CD4-positive, alpha-beta memory T cell (primary cell): ENCODE data around the gene EPN3. TPM values are rescaled to one million over a fixed set of nuclear protein-coding genes. Genes with fewer than 3 reads are reported as not detected.

Experiments used
- CTCF ChIA-PET: fragments of 350-600 bp; sonication (Branson Sonifier 250); formaldehyde crosslinking; loops from one replicate; lab custom pipeline; 2021; ENCODE audit warnings: inconsistent platforms; ENCODE audit not compliant: partially characterized antibody; lab: Charles Lee
- POLR2A ChIA-PET: fragments of 350-600 bp; sonication (Branson Sonifier 250); formaldehyde crosslinking; loops from one replicate; lab custom pipeline; 2021; ENCODE audit not compliant: partially characterized antibody; lab: Charles Lee
- DNase-seq, 5 donors: peaks; one replicate each; pipeline versions ENCODE4 v3.0.0 to v3.0.0-alpha.2; 2020 to 2022; ENCODE audit warnings: mixed read lengths in 1 of 5
- H3K27ac ChIP-seq: one replicate; pipeline ENCODE4 v1.7.0; 2013; ENCODE audit warnings: low read depth, low read length
- H3K27me3 ChIP-seq: 2 replicates; pipeline ENCODE4 v1.7.0; 2013; ENCODE audit warnings: mild to moderate bottlenecking, low read length, moderate library complexity; ENCODE audit not compliant: insufficient read depth
- H3K36me3 ChIP-seq: 2 replicates; pipeline ENCODE4 v1.7.0; 2013; ENCODE audit warnings: mild to moderate bottlenecking, low read length, moderate library complexity; ENCODE audit not compliant: insufficient read depth
- H3K4me1 ChIP-seq: 2 replicates; pipeline ENCODE4 v1.7.0; 2013; ENCODE audit warnings: mild to moderate bottlenecking, low read length, moderate library complexity; ENCODE audit not compliant: insufficient read depth
- H3K4me3 ChIP-seq, 2 donors: one replicate each; pipeline ENCODE4 v1.7.0; 2013; ENCODE audit warnings: low read length in 2 of 2, mild to moderate bottlenecking in 1 of 2
- H3K9me3 ChIP-seq, 2 donors: one replicate each; pipeline ENCODE4 v1.7.0; 2013; ENCODE audit warnings: low read length in 2 of 2, control low read depth in 1 of 2; ENCODE audit not compliant: control insufficient read depth in 1 of 2
- H3K27ac Mint-ChIP-seq, 7 donors: one replicate each; pipeline ENCODE4 v1.8.0; 2020 to 2021; ENCODE audit warnings: mixed read lengths in 7 of 7, mild to moderate bottlenecking in 6 of 7, inconsistent platforms in 3 of 7, moderate library complexity in 3 of 7
- H3K27me3 Mint-ChIP-seq, 2 donors: one replicate each; pipeline ENCODE4 v1.8.0; 2020 to 2021; ENCODE audit warnings: mixed read lengths in 2 of 2
- H3K36me3 Mint-ChIP-seq, 2 donors: one replicate each; pipeline ENCODE4 v1.8.0; 2020 to 2021; ENCODE audit warnings: mixed read lengths in 2 of 2, inconsistent platforms in 1 of 2, mild to moderate bottlenecking in 1 of 2
- H3K4me1 Mint-ChIP-seq, 4 donors: one replicate each; pipeline ENCODE4 v1.8.0; 2020 to 2021; ENCODE audit warnings: mixed read lengths in 4 of 4, mild to moderate bottlenecking in 1 of 4
- H3K4me3 Mint-ChIP-seq, 8 donors: one replicate each; pipeline ENCODE4 v1.8.0; 2020 to 2021; ENCODE audit warnings: mixed read lengths in 8 of 8, mild to moderate bottlenecking in 7 of 8, moderate library complexity in 6 of 8, inconsistent platforms in 3 of 8
- H3K9me3 Mint-ChIP-seq, 8 donors: one replicate each; pipeline ENCODE4 v1.8.0; 2020 to 2021; ENCODE audit warnings: mixed read lengths in 8 of 8, mild to moderate bottlenecking in 5 of 8, inconsistent platforms in 3 of 8, moderate library complexity in 1 of 8
- intact Hi-C: fragments of 100-400 bp; cut with micrococcal nuclease; formaldehyde crosslinking; loops from one replicate; pipeline ENCODE4 v1.15.1; 2023
- polyA plus RNA-seq, 2 donors: library from polyadenylated mRNA; unstranded; fragments of 300-500 nt; fragmentation: Illumina TruSeq; gene quantifications; one replicate each; pipeline ENCODE4 v1.2.3, GENCODE V29; 2021
- total RNA-seq, 2 experiments: library from RNA; stranded (reverse); gene quantifications; one replicate each; pipeline ENCODE4 v1.2.3, GENCODE V29; 2021

The EPN3 gene
- total and polyA plus RNA-seq, 4 experiments from 2014 or later, result not detected

DNA sequence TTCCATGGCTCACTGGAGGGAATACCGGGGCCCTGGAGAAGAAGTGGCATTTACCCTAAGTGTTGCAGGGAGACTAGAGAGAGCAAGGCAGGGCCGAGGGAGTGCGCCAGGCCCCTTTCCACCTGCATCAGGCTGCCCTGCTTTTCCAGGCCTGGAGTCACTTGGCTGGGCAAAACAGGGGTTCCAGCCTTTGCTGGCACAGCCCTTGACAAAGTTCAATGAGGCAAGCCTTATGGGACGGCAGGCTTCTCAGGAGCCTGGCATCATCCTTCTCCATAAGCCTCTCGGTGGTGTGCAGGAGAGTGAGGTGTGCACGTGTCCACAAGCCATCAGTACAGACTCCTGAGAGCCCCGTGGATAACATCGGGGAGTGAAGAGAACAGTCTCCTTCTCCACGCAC lies 55.0 kb downstream of the EPN3 start:
- no peak overlapping the region for H3K27ac Mint-ChIP-seq
- H3K36me3 Mint-ChIP-seq, result no peaks in the 10 kb centered on the region
- H3K4me3 Mint-ChIP-seq, result no peak overlapping the region
- H3K4me1 Mint-ChIP-seq, result no peaks in the 10 kb centered on the region
- Histone ChIP-seq H3K9me3 (no peaks in the 10 kb centered on the region), H3K4me1 (no peaks in the 10 kb centered on the region), H3K27ac (no peak overlapping the region), H3K4me3 (no peak overlapping the region), H3K27me3 (no peaks in the 10 kb centered on the region), H3K36me3 (no peaks in the 10 kb centered on the region)
- ChIA-PET CTCF (no interaction called here), POLR2A (no interaction called here)
- H3K27me3 Mint-ChIP-seq, result peaks cover 4 to 14% of the 10 kb centered on the region in 2 donors
- DNase-seq, result peak in 1 of 5 donors; percentile 8
- peaks cover 0 to 2% (median 0%) of the 10 kb centered on the region in 8 donors for H3K9me3 Mint-ChIP-seq
- intact Hi-C loops, result no loop called here

DNA sequence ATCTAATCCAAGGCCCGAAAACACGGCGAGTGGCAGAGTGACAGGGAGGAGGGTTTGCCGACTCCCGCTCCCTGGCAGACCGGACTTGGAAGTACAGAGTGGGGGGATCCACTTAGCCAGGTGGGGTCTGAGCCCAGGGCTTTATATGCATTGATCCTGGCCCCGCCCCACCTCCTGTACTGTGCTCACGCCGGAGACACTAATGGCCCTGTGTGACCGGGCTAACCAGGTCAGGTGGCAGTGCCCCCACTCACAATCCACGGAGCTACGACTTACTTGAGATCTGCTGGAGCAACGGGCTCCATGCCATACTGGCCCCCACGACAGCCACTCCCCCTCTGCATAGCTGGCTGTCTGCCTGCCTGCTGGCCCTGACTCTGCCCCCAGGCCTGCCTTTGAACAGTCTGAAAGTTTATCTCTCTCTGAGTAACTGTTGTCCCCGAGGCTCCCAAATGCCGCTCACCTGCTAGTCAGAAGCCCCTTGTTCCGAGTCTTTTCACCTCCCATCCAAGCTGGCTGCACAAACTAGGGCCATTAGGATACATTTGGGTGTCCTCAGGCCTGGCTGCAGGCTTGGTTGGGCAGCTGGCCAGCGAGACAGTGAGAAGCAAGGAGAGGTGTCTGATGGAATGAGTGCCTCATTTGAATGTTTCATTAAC lies 56.0 kb downstream of the EPN3 start:
- no peak overlapping the region for H3K4me3 Mint-ChIP-seq
- H3K27ac Mint-ChIP-seq, result peak overlapping the region in 1 of 7 donors; percentile 46
- H3K4me1 Mint-ChIP-seq, result no peaks in the 10 kb centered on the region
- no peaks in the 10 kb centered on the region for H3K4me1 ChIP-seq
- intact Hi-C loops, result no loop called here
- peaks cover 3 to 11% of the 10 kb centered on the region in 2 donors for H3K27me3 Mint-ChIP-seq
- no peaks in the 10 kb centered on the region for H3K9me3 ChIP-seq
- H3K36me3 ChIP-seq, result no peaks in the 10 kb centered on the region
- POLR2A ChIA-PET, result no interaction called here
- no peak overlapping the region for H3K27ac ChIP-seq
- no peak overlapping the region for H3K4me3 ChIP-seq
- DNase-seq, result peak in 1 of 5 donors; percentile 28
- H3K27me3 ChIP-seq, result no peaks in the 10 kb centered on the region
- CTCF ChIA-PET, result no interaction called here
- peaks cover 0 to 2% (median 0%) of the 10 kb centered on the region in 8 donors for H3K9me3 Mint-ChIP-seq
- H3K36me3 Mint-ChIP-seq, result no peaks in the 10 kb centered on the region

- Mint-ChIP-seq H3K27ac (no peak overlapping the region), H3K4me1 (no peaks in the 10 kb centered on the region), H3K27me3 (peaks cover 1 to 8% of the 10 kb centered on the region in 2 donors), H3K36me3 (no peaks in the 10 kb centered on the region), H3K9me3 (peaks cover 0 to under 1% (median 0%) of the 10 kb centered on the region in 8 donors), H3K4me3 (no peak overlapping the region)
- H3K4me3 ChIP-seq, result no peak overlapping the region
- POLR2A ChIA-PET, result no interaction called here
- no peaks in the 10 kb centered on the region for H3K9me3 ChIP-seq
- CTCF ChIA-PET, result no interaction called here
- H3K4me1 ChIP-seq, result no peaks in the 10 kb centered on the region
- no peak overlapping the region for H3K27ac ChIP-seq
- intact Hi-C loops, result no loop called here
- H3K27me3 ChIP-seq, result no peaks in the 10 kb centered on the region
- no peaks in the 10 kb centered on the region for H3K36me3 ChIP-seq
- DNase-seq, result peak in 1 of 5 donors; percentile 12
Measured at GRCh38 chr17:50589095-50589705, 56.7 kb downstream of the EPN3 start.

DNA sequence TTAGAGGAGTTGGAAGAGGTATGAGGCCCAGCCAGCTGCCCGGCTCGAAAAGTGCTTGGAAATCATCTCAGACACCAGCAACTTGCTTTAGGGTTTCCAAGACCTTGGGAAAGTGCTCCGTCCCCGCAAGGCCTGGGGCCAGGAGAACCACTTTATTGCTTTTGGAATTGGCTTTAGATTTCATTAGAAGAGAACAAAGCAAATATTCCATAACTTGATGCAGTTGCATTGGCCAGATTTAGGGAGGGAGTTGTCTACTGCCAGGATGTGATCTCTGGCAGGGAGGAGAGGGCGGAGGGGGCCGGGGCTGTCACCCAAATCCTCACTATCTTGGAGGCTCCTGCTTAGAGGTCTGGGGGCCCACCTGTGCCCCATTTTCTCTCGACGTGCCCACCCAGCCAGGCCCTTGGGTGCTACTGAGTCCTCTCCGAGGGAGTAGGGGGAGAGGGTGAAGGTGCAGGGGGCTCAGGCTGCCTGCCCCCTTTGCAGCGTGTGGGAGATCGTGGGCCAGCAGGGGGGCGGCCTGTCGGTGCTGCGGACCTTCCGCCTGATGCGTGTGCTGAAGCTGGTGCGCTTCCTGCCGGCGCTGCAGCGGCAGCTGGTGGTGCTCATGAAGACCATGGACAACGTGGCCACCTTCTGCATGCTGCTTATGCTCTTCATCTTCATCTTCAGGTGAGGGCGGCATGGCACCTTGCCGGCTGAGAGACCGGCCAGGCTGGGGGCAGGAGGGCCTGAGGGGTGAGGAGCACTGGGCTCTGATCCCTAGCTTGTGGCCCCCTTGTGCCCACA lies 58.6 kb downstream of the EPN3 start:
- Mint-ChIP-seq H3K9me3 (no peaks in the 10 kb centered on the region), H3K4me1 (no peaks in the 10 kb centered on the region), H3K4me3 (no peak overlapping the region), H3K36me3 (no peaks in the 10 kb centered on the region), H3K27me3 (peaks cover 1 to 8% of the 10 kb centered on the region in 2 donors), H3K27ac (no peak overlapping the region)
- H3K27me3 ChIP-seq, result no peaks in the 10 kb centered on the region
- ChIA-PET POLR2A (no interaction called here), CTCF (no interaction called here)
- H3K27ac ChIP-seq, result no peak overlapping the region
- no peaks in the 10 kb centered on the region for H3K36me3 ChIP-seq
- intact Hi-C loops, result no loop called here
- no peaks in the 10 kb centered on the region for H3K9me3 ChIP-seq
- DNase-seq, result peak in 1 of 5 donors; percentile 25
- H3K4me3 ChIP-seq, result no peak overlapping the region
- H3K4me1 ChIP-seq, result no peaks in the 10 kb centered on the region

DNA sequence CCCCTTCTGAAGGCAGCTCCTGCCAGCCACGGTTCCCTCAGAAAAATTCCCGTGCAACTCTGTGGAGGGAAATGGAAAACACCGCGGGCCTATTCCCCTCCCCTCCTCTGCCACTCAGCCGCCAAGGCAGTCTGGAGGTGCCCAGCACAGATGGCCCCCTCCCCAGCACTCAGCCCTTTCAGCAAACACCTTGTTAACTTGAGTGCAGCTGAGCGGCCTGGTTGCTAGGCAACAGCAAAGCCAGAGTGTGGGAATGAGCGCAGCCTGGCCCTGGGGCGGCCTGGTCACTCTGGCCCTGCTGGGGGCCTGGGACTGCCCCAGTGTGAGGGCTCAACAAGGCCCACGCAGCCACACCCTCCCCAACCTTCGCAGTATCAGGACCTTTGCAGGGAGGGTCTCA lies 60.8 kb downstream of the EPN3 start:
- Mint-ChIP-seq H3K4me3 (no peak overlapping the region), H3K27ac (no peak overlapping the region), H3K27me3 (peaks cover 0 to 8% of the 10 kb centered on the region in 2 donors), H3K4me1 (no peaks in the 10 kb centered on the region), H3K9me3 (no peaks in the 10 kb centered on the region), H3K36me3 (no peaks in the 10 kb centered on the region)
- Histone ChIP-seq H3K27ac (no peak overlapping the region), H3K9me3 (no peaks in the 10 kb centered on the region), H3K4me3 (no peak overlapping the region), H3K36me3 (no peaks in the 10 kb centered on the region), H3K27me3 (no peaks in the 10 kb centered on the region), H3K4me1 (no peaks in the 10 kb centered on the region)
- CTCF ChIA-PET, result no interaction called here
- no peak for DNase-seq
- POLR2A ChIA-PET, result no interaction called here
- intact Hi-C loops, result no loop called here

Other genes starting within 250 kb of the EPN3 start
- 10 to 100 TPM; 37.6 to 41.1 TPM for gene XYLT2, start 186.6 kb upstream of the EPN3 start, total RNA-seq
- gene XYLT2, start 186.6 kb upstream of the EPN3 start, polyA plus RNA-seq, result 10 to 100 TPM in 1 of 2 donors, 1 to 10 TPM in 1; 7.7 to 20.8 TPM
- 10 to 100 TPM; 30.0 to 32.9 TPM for gene MRPL27, start 159.6 kb upstream of the EPN3 start, total RNA-seq
- gene MRPL27, start 159.6 kb upstream of the EPN3 start, polyA plus RNA-seq, result 10 to 100 TPM; 38.4 to 55.8 TPM
- gene EME1, start 159.5 kb upstream of the EPN3 start, total RNA-seq, result under 1 TPM; 0.41 to 0.89 TPM
- under 1 TPM in 1 of 2 donors, not detected in 1; 0.13 TPM for gene EME1, start 159.5 kb upstream of the EPN3 start, polyA plus RNA-seq
- 10 to 100 TPM; 30.3 to 30.7 TPM for gene LRRC59, start 135.2 kb upstream of the EPN3 start, total RNA-seq
- gene LRRC59, start 135.2 kb upstream of the EPN3 start, polyA plus RNA-seq, result 10 to 100 TPM; 17.8 to 23.9 TPM
- 10 to 100 TPM; 20.8 to 24.8 TPM for gene ACSF2, start 106.5 kb upstream of the EPN3 start, total RNA-seq
- gene ACSF2, start 106.5 kb upstream of the EPN3 start, polyA plus RNA-seq, result 1 to 10 TPM; 1.7 to 2.4 TPM
- gene CHAD, start 63.9 kb upstream of the EPN3 start, total RNA-seq, result not detected
- under 1 TPM in 1 of 2 donors, not detected in 1; 0.64 TPM for gene CHAD, start 63.9 kb upstream of the EPN3 start, polyA plus RNA-seq
- gene RSAD1, start 53.9 kb upstream of the EPN3 start, total RNA-seq, result 10 to 100 TPM; 81.1 to 86.0 TPM
- gene RSAD1, start 53.9 kb upstream of the EPN3 start, polyA plus RNA-seq, result 10 to 100 TPM; 58.3 to 72.8 TPM
- 1 to 10 TPM; 5.3 to 6.8 TPM for gene MYCBPAP, start 24.3 kb upstream of the EPN3 start, total RNA-seq
- under 1 TPM in 1 of 2 donors, not detected in 1; 0.24 TPM for gene MYCBPAP, start 24.3 kb upstream of the EPN3 start, polyA plus RNA-seq
- gene SPATA20, start 14.4 kb downstream of the EPN3 start, total RNA-seq, result 10 to 100 TPM; 13.3 to 14.1 TPM
- 1 to 10 TPM; 5.4 to 7.3 TPM for gene SPATA20, start 14.4 kb downstream of the EPN3 start, polyA plus RNA-seq
- not detected for gene CACNA1G, start 28.0 kb downstream of the EPN3 start, total RNA-seq
- gene CACNA1G, start 28.0 kb downstream of the EPN3 start, polyA plus RNA-seq, result not detected
- 1 to 10 TPM in 1 of 2 experiments, under 1 TPM in 1; 0.86 to 1.6 TPM for gene ABCC3, start 102.1 kb downstream of the EPN3 start, total RNA-seq
- gene ABCC3, start 102.1 kb downstream of the EPN3 start, polyA plus RNA-seq, result not detected
- 10 to 100 TPM; 34.2 to 39.3 TPM for gene ANKRD40, start 175.2 kb downstream of the EPN3 start, total RNA-seq
- gene ANKRD40, start 175.2 kb downstream of the EPN3 start, polyA plus RNA-seq, result 1 to 10 TPM; 2.1 to 8.1 TPM
- 100 to 1,000 TPM; 254 to 291 TPM for gene LUC7L3, start 186.9 kb downstream of the EPN3 start, total RNA-seq
- 10 to 100 TPM; 21.9 to 79.6 TPM for gene LUC7L3, start 186.9 kb downstream of the EPN3 start, polyA plus RNA-seq
- not detected for gene ANKRD40CL, start 234.8 kb downstream of the EPN3 start, total RNA-seq
- gene ANKRD40CL, start 234.8 kb downstream of the EPN3 start, polyA plus RNA-seq, result not detected